GM19035 (cell line): ENCODE data around the gene APEX2.
"Not testable (repeated sequence)": the region's sequence is repeated elsewhere in the genome, so short reads cannot be mapped to it uniquely, and the experiment has no call there.

Source experiments
- ATAC-seq: cut with Tn5 transposase; IDR thresholded peaks from one replicate; pipeline ENCODE4 v1.9.1; 2021; ENCODE audit not compliant: unreplicated experiment

Gene APEX2

DNA sequence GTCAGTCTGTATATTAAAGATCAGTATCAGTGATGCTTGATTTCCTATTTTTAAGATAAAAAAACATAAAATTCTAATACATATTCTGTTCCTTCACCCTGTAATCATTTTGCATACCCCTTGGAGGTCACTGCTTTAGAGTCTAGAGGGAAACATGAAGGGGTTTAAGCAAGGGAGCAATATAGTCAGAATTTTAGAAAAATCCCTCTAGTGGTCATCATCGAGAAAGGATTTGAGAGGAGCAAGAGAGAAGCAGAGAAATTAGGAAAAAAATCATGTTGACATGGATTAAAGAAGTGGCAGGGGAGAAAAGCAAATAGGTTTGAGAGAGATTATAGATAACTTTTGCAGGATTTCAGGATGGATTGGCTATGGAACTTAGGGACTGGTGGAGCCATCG is 11.1 kb downstream of the APEX2 start:
- ATAC-seq = no peak

DNA sequence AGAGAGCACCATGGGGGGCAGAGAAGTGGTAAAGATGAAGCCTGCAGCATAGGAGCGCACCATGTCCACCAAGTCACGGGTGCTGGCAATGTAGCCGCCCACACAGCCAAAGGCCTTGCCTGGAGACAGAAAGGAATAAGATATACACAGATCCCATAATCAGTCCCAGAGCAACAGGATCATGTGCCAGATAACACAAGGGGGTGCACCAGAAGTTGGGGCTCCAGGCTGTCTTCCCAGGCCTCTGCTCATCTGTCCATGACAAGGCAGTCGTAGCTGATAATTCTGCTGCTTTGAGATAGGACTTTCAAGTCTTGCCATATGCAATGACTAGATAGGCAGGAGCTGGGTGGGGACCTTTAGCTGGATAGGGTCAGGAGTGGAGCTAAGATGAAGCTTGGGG is 14.7 kb downstream of the APEX2 start:
- no peak for ATAC-seq

DNA sequence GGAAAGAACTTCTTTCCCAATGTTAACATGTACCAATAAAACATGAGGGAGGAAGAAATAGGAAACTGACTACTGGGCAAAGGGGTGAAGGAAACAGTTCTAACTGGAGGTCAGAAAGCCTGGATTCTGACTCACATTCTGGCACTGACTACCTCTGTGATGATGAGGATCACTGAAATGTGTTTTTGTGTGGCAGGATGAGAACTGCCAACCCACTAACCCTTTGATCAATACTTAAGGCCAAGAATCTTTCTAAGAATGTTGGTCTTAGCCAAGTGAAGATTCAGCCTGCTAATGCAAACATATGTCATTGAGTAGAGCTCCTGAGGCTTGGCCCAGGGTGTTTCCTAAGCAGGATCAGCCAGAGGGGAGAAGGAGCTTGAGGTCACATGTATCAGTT is 26.0 kb downstream of the APEX2 start:
- ATAC-seq = no peak

DNA sequence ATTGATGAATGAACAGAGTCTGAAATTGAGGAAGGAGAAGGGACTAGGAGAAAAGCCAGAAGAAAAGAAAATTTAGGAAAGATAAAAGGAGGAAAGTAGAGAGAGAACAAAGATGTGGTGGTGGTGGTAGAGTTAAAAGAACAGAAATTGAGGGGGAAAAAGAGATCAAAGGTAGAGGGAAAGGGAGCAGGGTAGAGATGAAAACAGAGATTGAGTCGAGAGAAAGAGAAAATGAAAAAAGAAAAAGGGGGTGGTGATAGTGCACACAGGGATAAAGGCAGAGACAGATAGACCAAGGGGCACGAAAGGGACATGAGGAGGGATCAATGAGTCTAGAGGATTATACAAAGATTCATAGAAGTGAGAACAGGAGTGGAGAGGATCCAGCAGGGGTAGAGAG is 26.7 kb downstream of the APEX2 start:
- no peak for ATAC-seq

DNA sequence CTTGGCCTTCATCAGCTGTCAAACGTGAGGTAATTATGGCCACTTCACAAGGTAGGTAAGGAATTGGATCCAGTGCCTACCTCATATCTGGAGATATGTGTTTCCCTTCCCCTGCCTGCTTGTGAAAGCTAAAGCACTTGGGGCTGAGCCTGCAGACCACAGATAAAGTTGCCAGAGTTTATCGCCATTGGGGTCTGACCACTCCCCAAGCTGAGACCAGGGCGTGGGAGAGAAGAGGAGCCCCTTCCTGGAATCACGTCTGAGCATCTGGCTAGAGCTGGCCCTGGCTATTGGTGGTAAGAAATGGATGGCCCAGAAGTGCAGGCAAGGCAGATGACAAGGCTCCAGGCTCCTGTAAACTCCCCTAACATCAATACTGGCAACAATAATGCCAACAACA is 27.9 kb downstream of the APEX2 start:
- ATAC-seq = no peak

DNA sequence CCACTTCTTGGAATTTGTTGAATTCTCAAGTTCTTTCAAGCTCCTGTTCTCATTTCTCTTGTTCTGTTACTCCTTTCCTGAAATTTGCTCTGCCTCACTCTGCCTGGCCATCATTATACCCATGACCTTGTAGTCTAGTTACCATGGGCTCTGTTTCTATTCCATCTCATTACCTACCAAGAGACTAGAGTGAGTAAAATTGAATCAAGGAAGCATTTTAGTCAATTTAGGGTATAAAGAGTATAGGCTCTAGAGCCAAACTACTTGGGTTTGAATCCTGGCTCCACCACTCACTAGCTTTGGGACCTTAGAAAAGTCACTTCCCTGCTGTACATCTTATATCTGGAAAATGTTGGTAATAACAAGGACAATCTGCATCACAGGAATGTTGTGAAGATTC is 28.4 kb downstream of the APEX2 start:
- no peak for ATAC-seq

DNA sequence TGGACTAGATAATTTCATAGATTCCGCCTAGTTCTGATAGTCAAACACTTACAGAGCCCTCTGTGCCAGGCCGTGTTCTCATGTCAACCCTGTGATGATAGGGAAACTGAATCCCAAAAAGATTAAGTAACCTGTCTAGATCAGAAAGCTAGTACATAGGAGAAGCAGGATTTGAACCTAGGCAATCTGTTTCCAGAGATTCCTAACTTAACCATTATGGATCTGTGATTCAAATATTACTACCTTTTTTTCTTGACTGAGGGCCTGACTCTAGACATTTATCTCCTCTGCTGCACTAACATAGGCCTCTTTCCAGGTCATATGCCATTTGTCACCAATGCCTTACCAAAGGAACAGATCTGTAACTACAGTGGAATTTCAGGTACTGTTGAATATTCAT is 29.1 kb downstream of the APEX2 start:
- no peak for ATAC-seq

DNA sequence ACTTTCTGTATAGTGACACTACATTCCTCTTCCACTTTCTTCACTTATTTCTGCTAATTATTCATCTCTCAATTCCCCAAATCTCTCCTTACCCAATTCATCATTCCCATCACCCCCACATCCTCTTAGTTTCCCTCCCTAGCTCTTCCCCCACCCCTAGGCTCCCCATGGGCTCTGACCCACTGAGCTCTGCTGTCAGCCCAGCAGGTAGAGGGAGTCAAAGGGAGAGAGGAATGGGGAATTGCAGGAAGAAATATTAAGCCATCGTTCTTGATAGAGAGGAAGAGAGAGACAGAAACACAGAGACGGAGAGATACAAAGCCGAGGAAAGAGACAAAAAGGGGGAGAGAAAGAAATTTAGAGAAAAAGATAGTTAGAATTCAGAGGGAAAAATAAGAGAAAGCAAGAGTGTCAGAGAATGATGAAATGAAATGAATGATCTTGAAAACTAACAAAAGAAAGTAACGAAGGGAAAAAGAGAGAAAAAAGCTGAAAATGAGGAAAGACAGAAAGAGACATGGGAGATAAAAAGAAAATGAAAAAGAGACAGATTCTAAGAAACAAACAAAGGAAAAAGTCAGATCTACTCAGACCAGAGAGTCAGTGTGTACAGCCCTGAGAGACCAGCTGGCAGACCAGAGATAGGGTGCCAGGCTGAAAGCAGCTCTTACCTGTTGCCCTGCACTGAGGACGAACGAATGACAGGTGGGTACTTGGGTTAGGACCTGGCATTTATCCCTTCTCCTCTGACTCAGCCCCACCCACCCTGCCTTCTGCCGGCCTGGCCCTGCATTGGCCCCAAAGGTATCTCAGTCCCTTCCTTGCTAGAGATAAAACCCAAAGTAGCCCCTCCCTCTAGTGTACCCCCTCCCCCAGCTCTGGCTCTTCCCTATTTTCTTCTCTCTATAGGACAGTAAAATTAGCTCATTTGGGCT is 30.4 kb downstream of the APEX2 start, which contains the start of gene ALAS2:
TSS of gene ALAS2 (minus strand) at position 707 of the 935 bp plus-strand sequence. CDS start 4,977 bp downstream, outside the sequence.
- ATAC-seq = no peak

DNA sequence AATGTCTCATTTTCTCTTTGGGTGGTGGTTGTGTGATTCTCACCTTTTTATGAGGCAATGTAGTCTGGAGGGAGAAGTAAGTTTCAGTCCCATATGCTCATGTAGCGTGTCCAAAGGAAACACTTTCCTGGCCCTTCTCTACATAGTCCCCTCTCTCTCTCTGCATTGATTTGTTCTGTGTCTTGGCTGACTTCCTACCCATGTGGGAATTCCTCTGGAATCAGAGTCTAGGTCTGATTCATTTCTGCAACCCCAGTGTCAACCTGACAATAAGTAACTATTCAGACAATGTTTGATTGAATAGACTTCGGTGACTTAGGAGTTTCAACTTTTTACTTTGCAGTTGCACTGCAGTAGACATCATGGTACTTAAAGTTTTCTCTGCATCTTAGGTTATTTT is 33.3 kb downstream of the APEX2 start:
- ATAC-seq = no peak

DNA sequence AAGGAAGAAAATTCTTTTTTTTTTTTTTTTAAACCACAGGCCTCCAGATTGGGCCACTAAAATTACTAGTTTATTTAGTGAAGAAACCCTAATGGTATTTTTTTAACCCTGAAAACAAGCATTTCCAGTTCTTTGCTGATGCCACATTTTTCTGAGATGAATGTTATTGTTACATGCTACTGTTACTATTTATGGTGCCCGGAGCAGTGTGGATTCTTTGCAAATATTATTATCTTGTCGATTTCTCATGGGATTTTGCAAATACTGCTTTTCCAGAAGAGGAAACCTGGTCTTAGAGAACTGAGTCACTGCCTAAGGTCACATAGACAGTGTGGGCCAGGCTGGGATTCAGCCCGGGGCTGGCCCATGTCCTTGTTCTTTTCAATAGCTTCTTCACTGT is 39.3 kb downstream of the APEX2 start:
- ATAC-seq = no peak

DNA sequence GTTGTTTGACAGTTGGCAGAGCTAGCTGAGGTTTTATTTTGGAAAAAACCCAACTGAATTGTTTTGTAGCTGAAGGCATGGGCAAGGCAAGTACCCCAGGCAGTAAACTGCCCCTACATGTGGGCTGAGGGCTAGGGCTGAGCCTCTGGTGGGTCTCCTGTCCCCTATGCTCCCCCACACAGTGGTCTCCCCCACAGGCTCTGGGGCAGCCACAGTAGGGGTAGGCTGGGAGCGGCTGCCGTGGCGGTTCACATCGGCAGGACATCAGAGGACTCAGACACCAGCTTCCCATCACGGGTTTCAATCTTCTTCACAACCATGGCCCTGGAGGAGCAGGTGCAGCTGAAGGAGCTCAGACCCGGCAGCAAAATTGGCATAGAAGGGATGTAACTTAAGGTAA is 41.4 kb downstream of the APEX2 start:
- ATAC-seq = no peak

DNA sequence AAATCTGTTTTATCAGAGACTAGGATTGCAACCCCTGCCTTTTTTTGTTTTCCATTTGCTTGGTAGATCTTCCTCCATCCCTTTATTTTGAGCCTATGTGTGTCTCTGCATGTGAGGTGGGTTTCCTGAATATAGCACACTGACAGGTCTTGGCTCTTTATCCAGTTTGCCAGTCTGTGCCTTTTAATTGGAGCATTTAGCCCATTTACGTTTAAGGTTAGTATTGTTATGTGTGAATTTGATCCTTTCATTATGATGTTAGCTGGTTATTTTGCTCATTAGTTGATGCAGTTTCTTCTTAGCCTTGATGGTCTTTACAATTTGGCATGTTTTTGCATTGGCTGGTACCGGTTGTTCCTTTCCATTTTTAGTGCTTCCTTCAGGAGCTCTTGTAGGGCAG is 50.4 kb downstream of the APEX2 start:
- not testable (repeated sequence) for ATAC-seq

DNA sequence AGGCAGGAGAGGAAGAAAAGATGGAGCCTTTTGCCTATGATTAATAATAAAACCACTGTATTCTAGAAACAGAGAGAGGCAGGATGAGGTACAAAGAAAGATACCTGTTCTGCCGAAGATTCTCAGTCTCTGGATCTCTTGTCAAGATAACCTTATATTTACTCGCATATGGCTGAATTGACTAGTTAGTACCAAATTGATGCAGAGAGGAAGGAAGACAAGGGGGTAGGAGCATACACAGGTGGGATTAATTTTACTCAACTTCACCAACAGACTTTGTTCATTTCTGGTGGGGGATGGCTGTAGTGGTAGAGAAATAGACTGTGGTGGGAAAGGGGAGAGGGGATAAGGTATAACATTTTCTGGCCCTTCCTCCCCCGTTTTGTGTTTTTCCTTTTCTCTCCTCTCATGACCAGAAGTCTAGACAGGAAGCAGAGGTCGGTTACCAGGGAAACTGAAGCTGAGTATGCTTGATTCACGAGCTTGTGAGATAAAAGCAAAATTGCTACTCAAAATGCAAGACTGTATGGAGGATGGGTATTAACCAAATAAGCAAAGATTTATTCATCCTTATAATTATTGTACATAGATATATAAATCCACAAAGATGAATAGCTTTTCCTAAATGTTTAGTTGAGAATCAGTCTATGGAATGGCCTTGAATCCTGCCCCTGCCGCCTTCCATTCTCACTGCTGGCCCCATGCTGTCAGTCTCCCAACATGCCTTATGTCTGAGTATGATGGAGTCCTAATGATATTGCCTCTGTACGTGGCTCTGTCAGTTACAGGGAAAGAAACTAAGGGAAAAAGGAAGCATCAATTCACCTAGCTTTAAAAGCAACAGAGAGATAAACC is 56.9 kb downstream of the APEX2 start:
- no peak for ATAC-seq

DNA sequence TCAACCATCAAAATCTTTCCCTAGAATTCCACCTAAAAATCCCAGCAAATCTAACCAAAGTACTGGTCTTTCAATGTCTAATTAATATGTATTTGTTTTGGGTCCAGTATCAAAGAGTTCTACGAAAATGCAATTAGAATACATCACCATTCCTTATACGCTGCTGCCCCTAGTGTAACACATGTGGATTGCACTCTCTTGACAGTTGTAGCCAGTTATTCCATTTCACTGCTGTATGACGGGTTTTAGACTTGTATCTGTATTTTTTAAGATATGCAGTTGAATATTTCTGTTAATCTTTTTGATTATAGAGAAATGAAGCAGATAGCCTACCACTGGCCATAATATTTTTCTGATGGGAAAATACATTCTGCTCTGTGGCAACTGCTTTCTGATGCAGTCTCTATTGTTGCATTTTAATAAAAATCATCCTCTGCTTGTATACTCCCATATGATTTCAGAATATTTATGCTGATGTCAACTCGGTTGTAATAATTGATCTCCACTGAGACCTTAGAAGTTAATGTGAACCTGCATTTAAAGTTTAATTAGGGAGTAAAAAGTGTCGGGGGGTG is 57.6 kb downstream of the APEX2 start:
- ATAC-seq = no peak
